Trophoblast cell (in vitro differentiated cells and primary cell): ENCODE results near the gene DPYD.

ENCODE experiments used
- DNase-seq, 2 donors: peaks; one replicate each; pipeline ENCODE4 v3.0.0-alpha.2; 2016
- H2AFZ ChIP-seq: 2 replicates; pipeline ENCODE4 v1.6.1; 2013; ENCODE audit warnings: low read length, moderate library complexity, mild to moderate bottlenecking; ENCODE audit not compliant: insufficient read depth, poor library complexity
- H2AK5ac ChIP-seq: 2 replicates; pipeline ENCODE4 v1.6.1; 2013; ENCODE audit warnings: mild to moderate bottlenecking, low read length
- H2BK120ac ChIP-seq: 2 replicates; pipeline ENCODE4 v1.6.1; 2013; ENCODE audit warnings: low read length, mild to moderate bottlenecking, moderate library complexity; ENCODE audit not compliant: insufficient read depth, poor library complexity
- H2BK12ac ChIP-seq: 2 replicates; pipeline ENCODE4 v1.6.1; 2013; ENCODE audit warnings: mild to moderate bottlenecking, low read length, moderate library complexity
- H2BK5ac ChIP-seq: 2 replicates; pipeline ENCODE4 v1.6.1; 2013; ENCODE audit warnings: low read length, low read depth, moderate library complexity, mild to moderate bottlenecking; ENCODE audit not compliant: poor library complexity
- H3K14ac ChIP-seq: 2 replicates; pipeline ENCODE4 v1.6.1; 2013; ENCODE audit warnings: mild to moderate bottlenecking, low read length
- H3K18ac ChIP-seq: 2 replicates; pipeline ENCODE4 v1.6.1; 2013; ENCODE audit warnings: mild to moderate bottlenecking, low read length
- H3K23ac ChIP-seq: 2 replicates; pipeline ENCODE4 v1.6.1; 2013; ENCODE audit warnings: low read length
- H3K27ac ChIP-seq: 2 replicates; pipeline ENCODE4 v1.5.1; 2013; ENCODE audit warnings: low read depth, mild to moderate bottlenecking, inconsistent platforms, low read length, moderate library complexity
- H3K27me3 ChIP-seq: 2 replicates; pipeline ENCODE4 v1.6.1; 2013; ENCODE audit warnings: inconsistent platforms, mild to moderate bottlenecking, low read length, moderate library complexity; ENCODE audit not compliant: insufficient read depth
- H3K36me3 ChIP-seq, 2 experiments: 1 replicate in 1 of 2; 2 replicates in 1 of 2; pipeline ENCODE4 v1.6.1; 2013; ENCODE audit warnings: low read length in 2 of 2, mild to moderate bottlenecking in 2 of 2, moderate library complexity in 1 of 2; ENCODE audit not compliant: insufficient read depth in 2 of 2, control insufficient read depth in 1 of 2
- H3K4ac ChIP-seq: 2 replicates; pipeline ENCODE4 v1.6.1; 2013; ENCODE audit warnings: low read depth, mild to moderate bottlenecking, low read length, moderate library complexity
- H3K4me1 ChIP-seq, 2 experiments: 1 replicate in 1 of 2; 2 replicates in 1 of 2; pipeline ENCODE4 v1.6.1; 2013; ENCODE audit warnings: low read length in 2 of 2, mild to moderate bottlenecking in 2 of 2, moderate library complexity in 1 of 2; ENCODE audit not compliant: insufficient read depth in 2 of 2, control insufficient read depth in 1 of 2
- H3K4me2 ChIP-seq: 2 replicates; pipeline ENCODE4 v1.6.1; 2013; ENCODE audit warnings: inconsistent platforms, mild to moderate bottlenecking, low read length, moderate library complexity
- H3K4me3 ChIP-seq: 2 replicates; pipeline ENCODE4 v1.5.1; 2013; ENCODE audit warnings: mild to moderate bottlenecking, low read depth, low read length, inconsistent platforms
- H3K79me1 ChIP-seq: one replicate; pipeline ENCODE4 v1.6.1; 2013; ENCODE audit warnings: low read length
- H3K79me2 ChIP-seq: 2 replicates; pipeline ENCODE4 v1.6.1; 2013; ENCODE audit warnings: low read length, mild to moderate bottlenecking; ENCODE audit not compliant: control insufficient read depth, insufficient read depth, poor library complexity
- H3K9ac ChIP-seq: 2 replicates; pipeline ENCODE4 v1.6.1; 2013; ENCODE audit warnings: mild to moderate bottlenecking, low read length
- H3K9me3 ChIP-seq: 2 replicates; pipeline ENCODE4 v1.6.1; 2013; ENCODE audit warnings: low read depth, mild to moderate bottlenecking, control low read depth, inconsistent platforms, low read length; ENCODE audit not compliant: insufficient read depth
- H4K12ac ChIP-seq: 2 replicates; pipeline ENCODE4 v1.6.1; 2013; ENCODE audit warnings: low read depth, mild to moderate bottlenecking, low read length, moderate library complexity
- H4K8ac ChIP-seq: 2 replicates; pipeline ENCODE4 v1.6.1; 2013; ENCODE audit warnings: low read depth, mild to moderate bottlenecking, low read length, moderate library complexity
- H4K91ac ChIP-seq: one replicate; pipeline ENCODE4 v1.6.1; 2013; ENCODE audit warnings: low read depth, mild to moderate bottlenecking, low read length, moderate library complexity
- WGBS: extraction: QIAGEN DNeasy Blood & Tissue Kit; methylation state at CpG from one replicate; pipeline ENCODE4 v1.1.7; 2013; ENCODE audit warnings: missing lambda C conversion rate; ENCODE audit not compliant: insufficient read length, insufficient coverage; ENCODE audit errors: extremely low coverage; 5-methylcytosine and 5-hydroxymethylcytosine counted together

DPYD gene

GRCh38 chr1:97164276-97164639, 756.6 kb downstream of the DPYD start:
- H3K4me1 ChIP-seq, result no peaks in the 10 kb centered on the region
- no peaks in the 10 kb centered on the region for H3K36me3 ChIP-seq
- H3K27ac ChIP-seq, result no peak overlapping the region
- H3K9me3 ChIP-seq, result no peaks in the 10 kb centered on the region
- no peak overlapping the region for H4K91ac ChIP-seq
- no peak overlapping the region for H3K4me3 ChIP-seq
- H3K79me1 ChIP-seq, result no peaks in the 10 kb centered on the region
- no peaks in the 10 kb centered on the region for H3K79me2 ChIP-seq
- no peak overlapping the region for H4K8ac ChIP-seq
- H3K27me3 ChIP-seq, result no peaks in the 10 kb centered on the region
- no peak overlapping the region for H3K9ac ChIP-seq
- no CpG with 5 or more reads among the region's 1 CpG for WGBS
- H2BK120ac ChIP-seq, result no peak overlapping the region
- no peak overlapping the region for H2AFZ ChIP-seq
- no peak overlapping the region for H3K18ac ChIP-seq
- H2AK5ac ChIP-seq, result no peak overlapping the region
- H4K12ac ChIP-seq, result no peak overlapping the region
- no peak overlapping the region for H3K23ac ChIP-seq
- no peak overlapping the region for H3K4ac ChIP-seq
- H2BK12ac ChIP-seq, result no peak overlapping the region
- no peak overlapping the region for H3K4me2 ChIP-seq
- no peak for DNase-seq
- H2BK5ac ChIP-seq, result no peak overlapping the region
- H3K14ac ChIP-seq, result no peak overlapping the region

- H3K9ac ChIP-seq, result no peak overlapping the region
- no peaks in the 10 kb centered on the region for H3K9me3 ChIP-seq
- no peaks in the 10 kb centered on the region for H3K36me3 ChIP-seq
- DNase-seq, result no peak
- no peak overlapping the region for H3K4ac ChIP-seq
- no peak overlapping the region for H3K23ac ChIP-seq
- no peak overlapping the region for H3K14ac ChIP-seq
- no peaks in the 10 kb centered on the region for H3K27me3 ChIP-seq
- H3K4me1 ChIP-seq, result no peaks in the 10 kb centered on the region
- no peak overlapping the region for H3K18ac ChIP-seq
- no peak overlapping the region for H2AFZ ChIP-seq
- H3K27ac ChIP-seq, result no peak overlapping the region
- no peak overlapping the region for H3K4me3 ChIP-seq
- H4K91ac ChIP-seq, result no peak overlapping the region
- no peak overlapping the region for H3K4me2 ChIP-seq
- H2BK5ac ChIP-seq, result no peak overlapping the region
- no peaks in the 10 kb centered on the region for H3K79me1 ChIP-seq
- no peak overlapping the region for H4K12ac ChIP-seq
- WGBS, result no CpG with 5 or more reads among the region's 1 CpG
- H2BK120ac ChIP-seq, result no peak overlapping the region
- no peaks in the 10 kb centered on the region for H3K79me2 ChIP-seq
- H2BK12ac ChIP-seq, result no peak overlapping the region
- H4K8ac ChIP-seq, result no peak overlapping the region
- H2AK5ac ChIP-seq, result no peak overlapping the region
Measured at GRCh38 chr1:97163591-97164275, 757.1 kb downstream of the DPYD start.

GRCh38 chr1:97160818-97161217, 760.0 kb downstream of the DPYD start:
- Histone ChIP-seq H3K27me3 (no peaks in the 10 kb centered on the region), H3K9me3 (no peaks in the 10 kb centered on the region), H2BK120ac (no peak overlapping the region), H3K18ac (no peak overlapping the region), H3K23ac (no peak overlapping the region), H3K14ac (no peak overlapping the region), H2BK12ac (no peak overlapping the region), H3K79me1 (no peaks in the 10 kb centered on the region), H2BK5ac (no peak overlapping the region), H3K4me2 (no peak overlapping the region), H4K12ac (no peak overlapping the region), H2AK5ac (no peak overlapping the region), H2AFZ (no peak overlapping the region), H4K8ac (no peak overlapping the region), H3K4ac (no peak overlapping the region), H3K79me2 (no peaks in the 10 kb centered on the region), H3K36me3 (no peaks in the 10 kb centered on the region), H4K91ac (no peak overlapping the region), H3K9ac (no peak overlapping the region), H3K27ac (no peak overlapping the region), H3K4me3 (no peak overlapping the region), H3K4me1 (no peaks in the 10 kb centered on the region)
- DNase-seq, result no peak
- no CpG with 5 or more reads among the region's 4 CpGs for WGBS

GRCh38 chr1:97159342-97159741, 761.5 kb downstream of the DPYD start:
- no peak overlapping the region for H4K91ac ChIP-seq
- no peaks in the 10 kb centered on the region for H3K79me2 ChIP-seq
- H3K79me1 ChIP-seq, result no peaks in the 10 kb centered on the region
- H4K12ac ChIP-seq, result no peak overlapping the region
- H3K27me3 ChIP-seq, result no peaks in the 10 kb centered on the region
- H4K8ac ChIP-seq, result no peak overlapping the region
- H3K36me3 ChIP-seq, result no peaks in the 10 kb centered on the region
- no peak overlapping the region for H2BK120ac ChIP-seq
- H2AFZ ChIP-seq, result no peak overlapping the region
- no peaks in the 10 kb centered on the region for H3K9me3 ChIP-seq
- no peak for DNase-seq
- no peak overlapping the region for H3K9ac ChIP-seq
- no peak overlapping the region for H3K4me2 ChIP-seq
- no peak overlapping the region for H3K23ac ChIP-seq
- H2BK12ac ChIP-seq, result no peak overlapping the region
- no peaks in the 10 kb centered on the region for H3K4me1 ChIP-seq
- no peak overlapping the region for H3K4me3 ChIP-seq
- no peak overlapping the region for H2AK5ac ChIP-seq
- H3K18ac ChIP-seq, result no peak overlapping the region
- H3K27ac ChIP-seq, result no peak overlapping the region
- H3K4ac ChIP-seq, result no peak overlapping the region
- no peak overlapping the region for H2BK5ac ChIP-seq
- no peak overlapping the region for H3K14ac ChIP-seq
